GM21825 (cell line): ENCODE results near the gene PKP4.
A peak's percentile ranks its signal among the peaks of the same experiment; 100 is the strongest.

Experiments
- ATAC-seq: cut with Tn5 transposase; IDR thresholded peaks from one replicate; pipeline ENCODE4 v1.9.1; 2021; ENCODE audit warnings: mild to moderate bottlenecking, moderate library complexity; ENCODE audit not compliant: unreplicated experiment

Gene PKP4

GRCh38 chr2:158495175-158495574 lies 38.4 kb downstream of the PKP4 start:
- no peak for ATAC-seq

GRCh38 chr2:158496986-158497385 lies 40.2 kb downstream of the PKP4 start:
- ATAC-seq = no peak

DNA sequence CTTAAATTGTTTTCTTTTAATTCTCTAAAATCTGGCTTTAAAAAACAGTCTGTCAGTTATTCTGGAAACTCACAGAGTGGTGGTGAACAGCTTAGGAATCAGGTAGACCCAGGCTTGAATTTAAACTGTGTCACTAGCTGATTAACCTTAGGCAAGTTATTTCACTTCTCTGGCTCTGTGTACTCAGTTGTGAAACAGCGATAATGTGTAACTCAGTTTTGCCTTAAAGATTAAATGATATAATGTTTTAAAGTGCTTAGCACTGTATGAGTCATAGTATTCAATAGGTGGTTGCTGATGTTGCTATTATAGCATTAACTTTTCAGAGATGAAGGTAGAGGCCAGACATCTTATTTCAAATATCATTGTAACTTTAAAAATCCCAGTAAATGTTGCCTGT lies 40.7 kb downstream of the PKP4 start:
- no peak for ATAC-seq

DNA sequence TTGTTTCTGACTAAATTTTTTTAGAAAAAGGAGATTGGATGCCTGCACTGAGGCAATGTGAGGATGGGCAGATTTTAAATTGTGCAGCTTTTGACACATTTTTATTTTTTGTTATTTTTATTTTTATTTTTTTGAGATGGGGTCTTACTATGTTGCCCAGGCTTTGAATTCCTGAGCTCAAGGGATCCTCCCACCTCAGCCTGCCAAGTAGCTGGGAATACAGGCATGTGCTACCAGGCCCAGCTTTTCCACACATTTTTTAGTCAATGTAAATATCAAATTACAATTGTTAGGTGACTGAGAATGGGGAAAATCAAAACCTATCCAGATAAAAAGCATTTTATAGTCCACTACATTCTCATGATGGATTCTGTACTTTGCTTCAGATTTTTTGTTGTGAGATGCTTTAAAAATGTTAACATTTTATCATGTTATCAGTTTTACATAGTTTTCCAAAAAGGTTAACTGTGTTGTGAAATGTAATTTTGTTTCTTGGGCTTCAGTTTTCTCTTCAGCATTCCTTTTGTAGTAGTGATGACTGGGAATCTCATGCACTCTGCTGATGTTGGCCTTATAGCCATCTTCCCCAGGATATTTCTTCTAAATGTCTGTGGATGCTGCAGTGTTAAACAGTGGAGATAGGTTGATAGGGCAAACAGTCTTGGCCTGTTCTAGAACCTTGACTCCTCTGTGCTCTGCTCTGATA lies 41.4 kb downstream of the PKP4 start:
- ATAC-seq = no peak

- ATAC-seq = no peak
Observed at GRCh38 chr2:158498749-158499136, 42.0 kb downstream of the PKP4 start.

DNA sequence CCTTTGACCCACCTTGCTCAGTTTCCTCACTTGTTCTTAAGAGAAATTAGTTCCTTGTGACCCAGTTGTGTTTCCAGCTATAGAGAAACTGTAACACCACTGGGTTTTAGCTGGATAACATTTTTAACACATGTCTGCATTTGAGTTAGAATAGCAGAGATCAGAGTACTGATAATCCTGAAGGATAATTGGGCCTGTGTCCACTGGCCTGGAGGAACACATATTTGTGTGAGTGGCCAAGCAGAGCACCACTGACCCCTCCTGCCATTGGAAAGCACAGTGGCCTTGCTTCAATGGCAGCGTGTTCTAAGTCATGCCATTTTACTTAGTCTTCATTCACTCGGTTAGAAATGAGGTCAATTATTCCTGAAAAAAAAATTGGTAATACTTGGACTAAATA lies 42.6 kb downstream of the PKP4 start:
- no peak for ATAC-seq

DNA sequence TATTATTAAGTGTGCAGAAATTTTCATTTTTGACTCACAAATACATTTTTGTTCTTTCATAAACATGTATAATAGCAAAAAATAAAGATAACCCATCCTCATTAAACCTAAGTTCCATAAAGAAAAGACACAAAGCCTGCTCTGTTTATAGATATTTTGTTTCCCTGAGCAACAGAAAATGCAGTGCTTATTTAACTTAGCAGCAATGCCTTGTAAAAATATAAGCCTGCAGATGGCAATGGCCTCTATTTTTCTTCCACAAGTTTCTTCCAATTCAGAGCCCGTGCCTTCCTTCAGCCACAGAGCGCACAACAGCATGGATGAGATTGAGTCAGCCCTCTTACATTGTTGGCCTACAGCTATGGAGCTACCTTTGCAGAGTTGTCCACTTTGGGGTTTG lies 43.6 kb downstream of the PKP4 start:
- ATAC-seq = no peak

DNA sequence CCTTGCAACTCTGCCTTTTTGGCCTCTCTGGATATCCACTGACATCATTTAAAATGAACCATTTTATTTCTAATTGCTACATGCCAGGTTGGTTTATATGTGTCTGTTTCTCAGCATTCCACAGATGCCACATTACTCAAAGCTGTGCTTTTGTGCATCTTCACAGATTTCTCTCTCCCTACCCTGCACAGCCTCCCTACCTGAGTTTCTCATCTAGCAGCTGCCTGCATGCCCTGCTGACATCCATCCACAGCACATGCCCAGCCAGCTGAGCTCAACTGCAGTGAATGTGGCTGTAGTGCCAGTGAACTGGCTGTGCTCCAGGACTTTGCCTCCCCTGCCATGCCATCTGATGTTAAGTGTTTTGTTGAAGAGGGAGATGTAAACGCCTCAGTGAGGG lies 44.5 kb downstream of the PKP4 start:
- ATAC-seq = no peak

- no peak for ATAC-seq
Observed at GRCh38 chr2:158502974-158503373, 46.2 kb downstream of the PKP4 start.

DNA sequence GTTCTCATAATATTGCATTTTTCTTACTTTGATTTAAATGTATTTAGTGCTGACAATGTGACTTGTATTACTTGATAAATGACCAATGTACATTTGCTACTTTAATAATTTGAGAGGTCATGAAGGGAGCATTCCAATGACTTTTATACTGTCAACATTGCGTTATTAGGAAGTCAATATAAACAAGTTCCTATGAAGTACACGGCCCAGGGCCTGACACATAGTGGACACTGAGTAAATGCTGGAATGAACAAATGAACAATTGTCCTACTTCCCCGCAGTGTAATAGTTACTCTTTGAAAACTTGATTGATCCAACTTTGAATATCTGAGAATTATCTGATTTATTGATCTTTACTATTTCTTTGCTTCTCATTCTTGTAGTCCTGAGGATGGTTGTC lies 47.3 kb downstream of the PKP4 start:
- no peak for ATAC-seq

DNA sequence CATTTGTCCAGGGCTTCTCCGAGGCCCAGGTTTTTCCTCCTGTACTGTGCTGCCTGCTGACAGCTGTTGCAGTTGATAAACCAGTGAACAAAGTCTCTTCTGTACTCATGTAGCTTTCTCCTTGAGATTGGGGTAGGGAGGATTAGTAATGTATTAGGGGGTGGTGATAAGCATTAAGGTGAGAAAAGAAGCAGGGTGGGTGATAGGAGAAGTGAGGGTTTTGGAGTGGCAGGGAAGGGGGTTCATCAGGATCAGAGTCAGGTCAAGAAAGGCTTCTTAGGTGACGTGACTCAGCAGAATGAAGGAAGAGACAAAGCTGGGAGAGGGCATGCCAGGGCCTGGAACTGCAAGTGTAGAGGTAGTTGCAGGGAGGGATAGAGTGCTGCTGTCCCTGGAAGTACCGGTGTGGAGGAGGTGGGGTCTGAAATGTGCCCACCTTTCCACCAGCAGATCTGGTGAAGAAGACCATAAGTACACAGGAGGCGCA lies 48.7 kb downstream of the PKP4 start:
- no peak for ATAC-seq

- ATAC-seq = peak; percentile 54
Observed at GRCh38 chr2:158507141-158507540, 50.4 kb downstream of the PKP4 start.

GRCh38 chr2:158507679-158508078 lies 50.9 kb downstream of the PKP4 start:
- no peak for ATAC-seq

- no peak for ATAC-seq
Observed at GRCh38 chr2:158509928-158510797, 53.4 kb downstream of the PKP4 start.

- no peak for ATAC-seq
Observed at GRCh38 chr2:158510887-158511286, 54.1 kb downstream of the PKP4 start.

GRCh38 chr2:158511706-158512105 lies 55.0 kb downstream of the PKP4 start:
- no peak for ATAC-seq

DNA sequence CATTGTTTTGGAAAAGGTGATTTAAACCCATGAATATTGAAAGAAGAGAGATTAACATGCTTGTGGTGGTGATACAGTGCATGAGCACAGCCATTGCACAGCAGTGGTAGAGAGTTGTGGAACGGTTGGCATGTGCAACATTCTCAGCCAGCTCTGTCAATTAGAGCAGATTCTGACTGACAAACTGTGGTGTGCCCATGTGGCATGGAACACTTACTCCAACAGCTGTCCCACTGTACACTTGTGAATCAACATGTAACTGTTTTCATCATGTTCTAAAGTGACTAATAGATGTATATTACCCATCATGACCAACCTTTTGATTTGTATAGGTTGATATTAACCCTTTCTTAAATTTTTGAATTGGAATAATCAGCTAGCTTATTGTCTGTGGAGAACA lies 55.6 kb downstream of the PKP4 start:
- ATAC-seq = no peak

DNA sequence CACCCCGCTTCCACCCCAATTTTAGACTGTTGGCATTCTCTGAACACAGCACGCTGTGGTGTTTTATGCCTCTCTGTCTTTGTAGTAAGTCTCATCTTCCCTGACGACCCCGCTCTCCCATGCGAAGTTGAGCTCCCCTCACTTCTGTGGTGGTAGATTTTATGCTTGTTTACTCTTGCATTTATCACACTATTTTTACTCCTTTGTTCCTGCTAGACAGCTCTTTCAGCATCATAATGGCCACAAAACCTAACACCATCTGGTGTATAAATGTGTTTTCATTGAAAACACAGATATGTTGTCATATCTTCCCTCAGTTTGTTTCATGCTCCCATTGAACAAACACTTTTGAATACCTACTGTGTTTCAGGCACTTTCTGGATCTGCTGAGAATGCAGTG lies 57.1 kb downstream of the PKP4 start:
- no peak for ATAC-seq

GRCh38 chr2:158518084-158518483 lies 61.3 kb downstream of the PKP4 start:
- ATAC-seq = no peak

GRCh38 chr2:158519481-158519880 lies 62.7 kb downstream of the PKP4 start:
- ATAC-seq = no peak

- no peak for ATAC-seq
Observed at GRCh38 chr2:158529379-158530259, 72.9 kb downstream of the PKP4 start.
